ENCODE results near the gene RAB33A. TPM values are rescaled to one million over a fixed set of nuclear protein-coding genes. Genes with fewer than 3 reads are reported as not detected.

RAB33A gene
- total RNA-seq, 2 donors from 2014 or later = 3.8 to 19.2 TPM

GRCh38 chrX:130167040-130167439, 4.7 kb upstream of the RAB33A start:
- no peak for ATAC-seq
- no peak for DNase-seq
- intact Hi-C loops (cut with DNase I) = no loop called here

- DNase-seq (peak; percentile 65), ATAC-seq (peak; percentile 43 to 67)
- intact Hi-C loops (cut with DNase I) = no loop called here
Measured at GRCh38 chrX:130170752-130171445, 863 bp upstream of the RAB33A start.

GRCh38 chrX:130172127-130172845, 524 bp downstream of the RAB33A start:
- no peak for DNase-seq
- intact Hi-C loops (cut with DNase I) = no loop called here
- ATAC-seq = no peak

- intact Hi-C loops (cut with DNase I) = no loop called here
- DNase-seq (peak; percentile 56), ATAC-seq (peak; percentile 48 to 78)
Measured at GRCh38 chrX:130173190-130173895, 1.6 kb downstream of the RAB33A start.

- ATAC-seq = peak; percentile 70 to 71
- intact Hi-C loops (cut with DNase I) = no loop called here
- peak; percentile 47 for DNase-seq
Measured at GRCh38 chrX:130174045-130174704, 2.4 kb downstream of the RAB33A start.

GRCh38 chrX:130174937-130175336, 3.2 kb downstream of the RAB33A start:
- intact Hi-C loops (cut with DNase I) = no loop called here
- ATAC-seq (no peak), DNase-seq (no peak)

GRCh38 chrX:130176354-130176776, 4.6 kb downstream of the RAB33A start:
- ATAC-seq (no peak), DNase-seq (no peak)
- intact Hi-C loops (cut with DNase I) = no loop called here

GRCh38 chrX:130176942-130177341, 5.2 kb downstream of the RAB33A start:
- DNase-seq (no peak), ATAC-seq (no peak)
- intact Hi-C loops (cut with DNase I) = no loop called here

GRCh38 chrX:130179170-130179569, 7.4 kb downstream of the RAB33A start:
- DNase-seq (no peak), ATAC-seq (peak in 1 of 2 donors; percentile 34)
- intact Hi-C loops (cut with DNase I) = no loop called here

- peak in 1 of 2 donors; percentile 68 for ATAC-seq
- intact Hi-C loops (cut with DNase I) = no loop called here
- no peak for DNase-seq
Measured at GRCh38 chrX:130179579-130180215, 7.9 kb downstream of the RAB33A start.

GRCh38 chrX:130184168-130184567, 12.4 kb downstream of the RAB33A start:
- intact Hi-C loops (cut with DNase I) = no loop called here
- no peak for ATAC-seq
- no peak for DNase-seq

GRCh38 chrX:130184857-130185256, 13.1 kb downstream of the RAB33A start:
- ATAC-seq (peak in 1 of 2 donors; percentile 58), DNase-seq (no peak)
- intact Hi-C loops (cut with DNase I) = no loop called here

- intact Hi-C loops (cut with DNase I) = no loop called here
- no peak for DNase-seq
- ATAC-seq = no peak
Measured at GRCh38 chrX:130186651-130187050, 14.9 kb downstream of the RAB33A start.

GRCh38 chrX:130190801-130191200, 19.0 kb downstream of the RAB33A start:
- ATAC-seq = no peak
- intact Hi-C loops (cut with DNase I) = loop anchor here (5.0 to 10.0 kb wide), 3 partner anchors 108 to 586 kb away; no protein-coding TSS in a partner anchor
- DNase-seq = no peak

GRCh38 chrX:130196466-130196865, 24.7 kb downstream of the RAB33A start:
- ATAC-seq = no peak
- intact Hi-C loops (cut with DNase I) = loop anchor here in 1 of 2 donors (10.0 kb wide), 2 partner anchors 272 to 592 kb away; no protein-coding TSS in a partner anchor
- no peak for DNase-seq

GRCh38 chrX:130197464-130197863, 25.7 kb downstream of the RAB33A start:
- ATAC-seq (no peak), DNase-seq (no peak)
- intact Hi-C loops (cut with DNase I) = loop anchor here in 1 of 2 donors (10.0 kb wide), 2 partner anchors 273 to 593 kb away; no protein-coding TSS in a partner anchor

- no peak for ATAC-seq
- intact Hi-C loops (cut with DNase I) = no loop called here
- DNase-seq = no peak
Measured at GRCh38 chrX:130204647-130205046, 32.9 kb downstream of the RAB33A start.

- ATAC-seq (no peak), DNase-seq (no peak)
- intact Hi-C loops (cut with DNase I) = no loop called here
Measured at GRCh38 chrX:130211415-130212186, 39.8 kb downstream of the RAB33A start.

Data from left cardiac atrium (tissue), 4 donors.